ENCODE data around the gene SRM.

SRM gene

DNA sequence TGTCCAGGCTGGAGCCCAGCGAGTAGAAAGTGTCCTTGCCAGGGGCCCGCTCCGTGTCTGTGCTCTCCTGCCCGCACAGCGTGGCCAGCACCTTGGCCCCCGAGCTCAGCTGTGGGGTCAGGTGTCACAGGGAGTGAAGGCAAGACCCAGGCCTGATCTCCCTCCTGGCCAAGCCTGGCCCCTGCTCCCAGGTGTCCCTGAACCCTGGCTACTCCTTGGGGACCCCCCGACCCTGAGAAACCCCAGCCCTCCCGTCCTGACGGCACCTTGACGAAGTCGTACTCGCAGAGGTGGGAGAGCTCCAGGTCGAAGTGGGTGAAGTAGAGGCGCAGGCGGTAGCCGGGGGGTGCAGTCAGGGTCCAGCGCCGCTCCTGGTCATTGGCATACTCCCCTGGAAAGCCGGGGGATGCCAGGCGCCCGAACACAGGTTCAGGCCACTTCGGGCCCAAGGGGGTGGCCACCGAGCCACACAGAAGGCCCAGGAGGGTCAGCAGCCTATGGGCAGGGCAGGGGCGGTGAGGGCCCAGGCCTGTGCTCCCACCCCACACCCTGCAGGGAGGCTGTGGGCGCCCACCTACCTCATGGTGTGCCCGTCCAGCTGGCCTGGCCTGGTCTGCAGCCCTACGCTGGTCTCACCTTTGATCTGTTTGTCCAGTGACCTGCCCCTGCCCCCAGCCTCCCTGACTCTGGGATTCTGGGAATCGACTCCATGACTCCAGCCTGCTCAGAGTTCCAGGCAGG is 13.0 kb downstream of the SRM start, which contains the start of gene MASP2:
MASP2 (minus strand) TSS at position 615 of the 741 bp plus-strand sequence; CDS start at position 583, 32 bp downstream.
- H3K79me2 ChIP-seq (ENCODE audit: insufficient read depth, low read length), result no peaks in the 10 kb centered on the region
- H4K20me1 ChIP-seq (ENCODE audit: insufficient read depth, low read length), result no peaks in the 10 kb centered on the region
- TF ChIP-seq, protein P1, sequence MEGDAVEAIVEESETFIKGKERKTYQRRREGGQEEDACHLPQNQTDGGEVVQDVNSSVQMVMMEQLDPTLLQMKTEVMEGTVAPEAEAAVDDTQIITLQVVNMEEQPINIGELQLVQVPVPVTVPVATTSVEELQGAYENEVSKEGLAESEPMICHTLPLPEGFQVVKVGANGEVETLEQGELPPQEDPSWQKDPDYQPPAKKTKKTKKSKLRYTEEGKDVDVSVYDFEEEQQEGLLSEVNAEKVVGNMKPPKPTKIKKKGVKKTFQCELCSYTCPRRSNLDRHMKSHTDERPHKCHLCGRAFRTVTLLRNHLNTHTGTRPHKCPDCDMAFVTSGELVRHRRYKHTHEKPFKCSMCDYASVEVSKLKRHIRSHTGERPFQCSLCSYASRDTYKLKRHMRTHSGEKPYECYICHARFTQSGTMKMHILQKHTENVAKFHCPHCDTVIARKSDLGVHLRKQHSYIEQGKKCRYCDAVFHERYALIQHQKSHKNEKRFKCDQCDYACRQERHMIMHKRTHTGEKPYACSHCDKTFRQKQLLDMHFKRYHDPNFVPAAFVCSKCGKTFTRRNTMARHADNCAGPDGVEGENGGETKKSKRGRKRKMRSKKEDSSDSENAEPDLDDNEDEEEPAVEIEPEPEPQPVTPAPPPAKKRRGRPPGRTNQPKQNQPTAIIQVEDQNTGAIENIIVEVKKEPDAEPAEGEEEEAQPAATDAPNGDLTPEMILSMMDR (IDR thresholded peaks at IDR 0.05; ENCODE audit: borderline replicate concordance, extremely low read depth, low read length, poor library complexity, severe bottlenecking), result no peak
- TF ChIP-seq EZH2 (IDR thresholded peaks at IDR 0.05; ENCODE audit: borderline replicate concordance, low read depth, low read length, severe bottlenecking), result no peak
- H3K4me1 ChIP-seq (ENCODE audit: insufficient read depth, low read length), result no peaks in the 10 kb centered on the region
- no peak within 1 kb of the TSS for H2AFZ ChIP-seq (ENCODE audit: low read depth, low read length)
- H3K36me3 ChIP-seq (ENCODE audit: insufficient read depth, low read length), result no peaks in the 10 kb centered on the region
- no peak within 1 kb of the TSS for H3K4me3 ChIP-seq (ENCODE audit: low read depth in 1 of 2, low read length in 2 of 2)
- ATAC-seq (ENCODE audit: insufficient read depth, low read depth), result no peak
- H3K27ac ChIP-seq (ENCODE audit: low read length), result no peak within 1 kb of the TSS
- no peak within 1 kb of the TSS for H3K9ac ChIP-seq (ENCODE audit: low read depth, low read length)
- no peak within 1 kb of the TSS for H3K4me2 ChIP-seq (ENCODE audit: insufficient read depth, low read length)
- H3K9me3 ChIP-seq (ENCODE audit: insufficient read depth, low read length, severe bottlenecking), result no peaks in the 10 kb centered on the region
- DNase-seq, result no peak
- no peaks in the 10 kb centered on the region for H3K27me3 ChIP-seq (ENCODE audit: insufficient read depth, low read length, poor library complexity)

DNA sequence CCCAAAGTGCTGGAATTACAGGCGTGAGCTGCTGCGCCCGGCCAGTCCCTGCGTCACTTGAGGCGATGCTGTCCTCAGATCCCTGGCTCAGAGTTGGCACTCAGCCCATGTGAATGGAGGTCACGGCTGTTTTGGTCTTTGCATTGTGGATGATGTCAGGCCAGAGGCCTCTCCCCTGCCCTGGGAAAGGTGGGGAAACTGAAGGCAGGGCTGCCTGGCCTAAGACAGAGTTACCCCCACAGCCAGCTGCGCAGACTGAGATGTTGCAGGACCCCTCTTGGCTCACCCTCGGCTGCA is 13.6 kb downstream of the SRM start:
- no peaks in the 10 kb centered on the region for H4K20me1 ChIP-seq (ENCODE audit: insufficient read depth, low read length)
- H3K36me3 ChIP-seq (ENCODE audit: insufficient read depth, low read length), result no peaks in the 10 kb centered on the region
- H3K9ac ChIP-seq (ENCODE audit: low read depth, low read length), result no peak overlapping the region
- TF ChIP-seq, protein P1 (IDR thresholded peaks at IDR 0.05; ENCODE audit: borderline replicate concordance, extremely low read depth, low read length, poor library complexity, severe bottlenecking), result no peak
- no peak for TF ChIP-seq EZH2 (IDR thresholded peaks at IDR 0.05; ENCODE audit: borderline replicate concordance, low read depth, low read length, severe bottlenecking)
- H3K4me2 ChIP-seq (ENCODE audit: insufficient read depth, low read length), result no peak overlapping the region
- no peaks in the 10 kb centered on the region for H3K79me2 ChIP-seq (ENCODE audit: insufficient read depth, low read length)
- no peak overlapping the region for H3K4me3 ChIP-seq (ENCODE audit: low read depth in 1 of 2, low read length in 2 of 2)
- ATAC-seq (ENCODE audit: insufficient read depth, low read depth) (no peak), DNase-seq (no peak)
- H3K4me1 ChIP-seq (ENCODE audit: insufficient read depth, low read length), result no peaks in the 10 kb centered on the region
- no peaks in the 10 kb centered on the region for H3K9me3 ChIP-seq (ENCODE audit: insufficient read depth, low read length, severe bottlenecking)
- H3K27ac ChIP-seq (ENCODE audit: low read length), result no peak overlapping the region
- no peaks in the 10 kb centered on the region for H3K27me3 ChIP-seq (ENCODE audit: insufficient read depth, low read length, poor library complexity)
- no peak overlapping the region for H2AFZ ChIP-seq (ENCODE audit: low read depth, low read length)

DNA sequence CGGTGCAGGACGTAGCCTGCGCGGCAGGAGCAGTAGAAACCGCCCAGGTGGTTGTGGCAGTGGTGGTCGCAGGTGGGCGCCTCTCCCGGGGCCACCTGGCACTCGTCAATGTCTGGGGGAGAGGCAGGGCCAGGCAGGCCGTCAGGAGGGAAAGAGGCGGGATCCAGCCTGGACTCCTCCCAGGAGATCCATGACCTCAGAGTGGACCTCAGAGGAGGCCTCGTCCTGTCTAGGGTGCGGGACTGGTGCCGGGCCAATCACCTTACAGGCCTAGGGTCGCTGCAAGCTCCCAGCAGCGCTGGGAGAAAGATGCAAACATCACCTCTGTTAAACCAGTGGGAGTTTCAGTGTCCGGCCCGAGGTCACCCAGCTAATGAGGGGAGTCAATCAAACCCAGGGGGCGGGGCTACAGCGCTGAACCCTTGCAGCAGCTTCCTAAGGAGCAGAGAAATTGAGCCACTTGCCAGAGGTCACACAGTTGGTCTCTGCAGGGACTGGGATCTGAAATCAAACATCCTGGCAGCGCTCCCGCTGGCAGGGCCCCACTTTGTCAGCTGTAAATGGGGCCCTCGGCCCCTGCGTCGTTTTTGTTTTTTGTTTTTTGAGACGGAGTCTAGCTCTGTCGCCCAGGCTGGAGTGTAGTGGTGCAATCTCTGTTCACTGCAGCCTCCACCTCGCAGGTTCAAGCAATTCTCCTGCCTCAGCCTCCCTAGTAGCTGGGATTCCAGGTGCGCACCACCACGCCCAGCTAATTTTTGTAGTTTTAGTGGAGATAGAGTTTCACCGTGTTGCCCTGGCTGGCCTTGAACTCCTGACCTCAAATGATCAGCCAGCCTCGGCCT is 14.2 kb downstream of the SRM start:
- no peaks in the 10 kb centered on the region for H3K36me3 ChIP-seq (ENCODE audit: insufficient read depth, low read length)
- H3K4me2 ChIP-seq (ENCODE audit: insufficient read depth, low read length), result no peak overlapping the region
- no peaks in the 10 kb centered on the region for H3K27me3 ChIP-seq (ENCODE audit: insufficient read depth, low read length, poor library complexity)
- TF ChIP-seq, protein P1 (IDR thresholded peaks at IDR 0.05; ENCODE audit: borderline replicate concordance, extremely low read depth, low read length, poor library complexity, severe bottlenecking), result no peak
- no peak for TF ChIP-seq EZH2 (IDR thresholded peaks at IDR 0.05; ENCODE audit: borderline replicate concordance, low read depth, low read length, severe bottlenecking)
- H3K9ac ChIP-seq (ENCODE audit: low read depth, low read length), result no peak overlapping the region
- ATAC-seq (ENCODE audit: insufficient read depth, low read depth), result no peak
- no peak overlapping the region for H3K27ac ChIP-seq (ENCODE audit: low read length)
- no peaks in the 10 kb centered on the region for H3K4me1 ChIP-seq (ENCODE audit: insufficient read depth, low read length)
- no peaks in the 10 kb centered on the region for H3K79me2 ChIP-seq (ENCODE audit: insufficient read depth, low read length)
- H2AFZ ChIP-seq (ENCODE audit: low read depth, low read length), result no peak overlapping the region
- H3K4me3 ChIP-seq (ENCODE audit: low read depth in 1 of 2, low read length in 2 of 2), result no peak overlapping the region
- no peak for DNase-seq
- no peaks in the 10 kb centered on the region for H3K9me3 ChIP-seq (ENCODE audit: insufficient read depth, low read length, severe bottlenecking)
- H4K20me1 ChIP-seq (ENCODE audit: insufficient read depth, low read length), result no peaks in the 10 kb centered on the region
